Measurements from ENCODE around the gene ODC1.

ODC1 gene

GRCh38 chr2:10433264-10433946 is 14.7 kb downstream of the ODC1 start:
- DNase-seq: no peak

- DNase-seq: peak; percentile 42 to 59
These were observed 15.6 kb downstream of the ODC1 start for GRCh38 chr2:10432311-10433181.

- DNase-seq: no peak
These were observed 16.3 kb downstream of the ODC1 start for GRCh38 chr2:10431797-10432196.

- DNase-seq: no peak
These were observed 17.1 kb downstream of the ODC1 start for GRCh38 chr2:10430886-10431622.

GRCh38 chr2:10428924-10429323 is 19.2 kb downstream of the ODC1 start:
- no peak for DNase-seq

GRCh38 chr2:10428355-10428754 is 19.8 kb downstream of the ODC1 start:
- DNase-seq: no peak

GRCh38 chr2:10427618-10427949 is 20.5 kb downstream of the ODC1 start:
- peak; percentile 38 to 74 for DNase-seq

GRCh38 chr2:10426726-10427617 is 21.2 kb downstream of the ODC1 start:
- no peak for DNase-seq

- DNase-seq: no peak
These were observed 22.4 kb downstream of the ODC1 start for GRCh38 chr2:10425699-10426098.

GRCh38 chr2:10424916-10425505 is 23.1 kb downstream of the ODC1 start:
- no peak for DNase-seq

GRCh38 chr2:10424051-10424450 is 24.1 kb downstream of the ODC1 start:
- no peak for DNase-seq

GRCh38 chr2:10423400-10423774 is 24.7 kb downstream of the ODC1 start:
- no peak for DNase-seq

GRCh38 chr2:10422732-10423399 is 25.3 kb downstream of the ODC1 start:
- no peak for DNase-seq

- DNase-seq: no peak
These were observed 25.9 kb downstream of the ODC1 start for GRCh38 chr2:10422251-10422650.

- no peak for DNase-seq
These were observed 28.4 kb downstream of the ODC1 start for GRCh38 chr2:10419553-10420257.

GRCh38 chr2:10417551-10418335 is 30.4 kb downstream of the ODC1 start:
- DNase-seq: no peak

- no peak for DNase-seq
These were observed 32.5 kb downstream of the ODC1 start for GRCh38 chr2:10415640-10416039.

GRCh38 chr2:10415048-10415447 is 33.1 kb downstream of the ODC1 start:
- DNase-seq: no peak

GRCh38 chr2:10414591-10414990 is 33.5 kb downstream of the ODC1 start:
- DNase-seq: peak; percentile 25 to 68

- DNase-seq: no peak
These were observed 34.1 kb downstream of the ODC1 start for GRCh38 chr2:10413991-10414451.
